A673 (cell line): ENCODE measurements around the gene CDK19.

Experiments used
- EZH2 ChIP-seq: fragments of 200-600 bp; sonication (generic); IDR thresholded peaks from 2 replicates; pipeline ENCODE4 v1.6.1; 2017; ENCODE audit warnings: borderline replicate concordance, low read depth, mild to moderate bottlenecking, mixed read lengths, antibody characterized with exemption, low read length; ENCODE audit not compliant: poor library complexity, severe bottlenecking
- TF ChIP-seq, protein P1 (sequence below): fragments of 300-800, 200-600 bp; sonication (generic); conservative IDR thresholded peaks from 2 replicates; pipeline ENCODE4 v1.5.1; 2017; ENCODE audit warnings: low read depth, mild to moderate bottlenecking, antibody characterized with exemption, low read length, moderate library complexity, mixed read lengths

DNA sequence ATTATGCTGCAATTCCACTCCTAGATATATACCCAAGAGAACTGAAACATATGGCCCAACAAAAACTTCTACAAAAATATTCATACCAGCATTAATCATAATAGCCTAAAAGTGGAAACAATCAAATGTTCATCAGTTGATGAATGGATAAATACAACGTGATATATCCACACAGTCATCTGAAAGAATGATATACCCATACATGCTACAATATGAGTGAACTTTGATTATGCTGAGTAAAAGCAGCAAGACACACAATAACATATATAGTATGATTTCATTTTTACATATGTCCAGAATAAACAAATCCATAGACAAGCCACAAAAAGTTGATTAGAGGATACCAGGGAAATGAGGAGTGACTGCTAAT, 30.7 kb downstream of the CDK19 start:
- TF ChIP-seq, protein P1, sequence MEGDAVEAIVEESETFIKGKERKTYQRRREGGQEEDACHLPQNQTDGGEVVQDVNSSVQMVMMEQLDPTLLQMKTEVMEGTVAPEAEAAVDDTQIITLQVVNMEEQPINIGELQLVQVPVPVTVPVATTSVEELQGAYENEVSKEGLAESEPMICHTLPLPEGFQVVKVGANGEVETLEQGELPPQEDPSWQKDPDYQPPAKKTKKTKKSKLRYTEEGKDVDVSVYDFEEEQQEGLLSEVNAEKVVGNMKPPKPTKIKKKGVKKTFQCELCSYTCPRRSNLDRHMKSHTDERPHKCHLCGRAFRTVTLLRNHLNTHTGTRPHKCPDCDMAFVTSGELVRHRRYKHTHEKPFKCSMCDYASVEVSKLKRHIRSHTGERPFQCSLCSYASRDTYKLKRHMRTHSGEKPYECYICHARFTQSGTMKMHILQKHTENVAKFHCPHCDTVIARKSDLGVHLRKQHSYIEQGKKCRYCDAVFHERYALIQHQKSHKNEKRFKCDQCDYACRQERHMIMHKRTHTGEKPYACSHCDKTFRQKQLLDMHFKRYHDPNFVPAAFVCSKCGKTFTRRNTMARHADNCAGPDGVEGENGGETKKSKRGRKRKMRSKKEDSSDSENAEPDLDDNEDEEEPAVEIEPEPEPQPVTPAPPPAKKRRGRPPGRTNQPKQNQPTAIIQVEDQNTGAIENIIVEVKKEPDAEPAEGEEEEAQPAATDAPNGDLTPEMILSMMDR, result no peak
- TF ChIP-seq EZH2, result no peak
